ENCODE data around the gene SLC4A11.

DNA sequence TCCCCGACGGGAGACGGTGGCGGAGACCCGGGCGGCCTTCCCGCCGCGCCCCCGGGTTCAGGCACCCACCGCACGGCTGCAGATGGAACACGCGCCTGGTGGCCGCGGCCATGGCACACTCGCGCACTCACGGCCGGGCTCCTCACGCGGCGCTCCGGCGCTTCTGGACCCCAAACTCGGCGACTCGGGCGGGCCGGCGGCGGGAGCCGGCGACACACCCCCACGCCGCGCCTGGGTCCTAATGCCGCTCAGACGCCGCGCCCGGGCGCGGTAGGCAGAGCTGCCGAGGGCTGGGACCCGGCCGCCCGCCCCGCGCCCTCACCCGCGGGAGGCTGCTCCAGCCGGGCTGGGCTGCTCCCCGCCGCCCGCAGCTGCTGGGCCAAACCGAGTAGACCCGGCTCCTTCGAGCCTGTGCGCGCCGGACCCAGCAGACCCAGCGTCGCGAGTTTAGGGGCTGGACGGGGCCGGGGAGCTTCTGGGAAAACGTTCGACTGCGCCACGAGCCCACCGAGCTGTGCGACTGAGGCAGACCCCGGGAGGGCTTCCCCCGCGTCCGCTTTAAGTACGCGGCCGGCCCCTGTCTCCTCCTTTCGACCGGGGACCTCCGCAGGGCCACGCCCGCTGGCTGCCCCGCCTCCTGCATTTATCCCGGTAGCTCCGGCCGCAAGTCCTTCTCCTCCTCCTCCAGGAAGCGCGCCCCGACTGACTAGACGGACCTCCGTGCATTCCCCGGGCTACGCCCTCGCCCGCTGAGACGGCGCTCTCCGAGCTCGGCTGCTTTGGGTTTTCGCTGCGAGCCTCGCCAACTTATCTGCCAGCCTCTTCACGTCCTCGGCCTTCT lies at the start of gene SLC4A11:
- TF ChIP-seq, protein P1, sequence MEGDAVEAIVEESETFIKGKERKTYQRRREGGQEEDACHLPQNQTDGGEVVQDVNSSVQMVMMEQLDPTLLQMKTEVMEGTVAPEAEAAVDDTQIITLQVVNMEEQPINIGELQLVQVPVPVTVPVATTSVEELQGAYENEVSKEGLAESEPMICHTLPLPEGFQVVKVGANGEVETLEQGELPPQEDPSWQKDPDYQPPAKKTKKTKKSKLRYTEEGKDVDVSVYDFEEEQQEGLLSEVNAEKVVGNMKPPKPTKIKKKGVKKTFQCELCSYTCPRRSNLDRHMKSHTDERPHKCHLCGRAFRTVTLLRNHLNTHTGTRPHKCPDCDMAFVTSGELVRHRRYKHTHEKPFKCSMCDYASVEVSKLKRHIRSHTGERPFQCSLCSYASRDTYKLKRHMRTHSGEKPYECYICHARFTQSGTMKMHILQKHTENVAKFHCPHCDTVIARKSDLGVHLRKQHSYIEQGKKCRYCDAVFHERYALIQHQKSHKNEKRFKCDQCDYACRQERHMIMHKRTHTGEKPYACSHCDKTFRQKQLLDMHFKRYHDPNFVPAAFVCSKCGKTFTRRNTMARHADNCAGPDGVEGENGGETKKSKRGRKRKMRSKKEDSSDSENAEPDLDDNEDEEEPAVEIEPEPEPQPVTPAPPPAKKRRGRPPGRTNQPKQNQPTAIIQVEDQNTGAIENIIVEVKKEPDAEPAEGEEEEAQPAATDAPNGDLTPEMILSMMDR (conservative IDR thresholded peaks at IDR 0.05; ENCODE audit: low read depth, low read length) = no peak
- no peak for TF ChIP-seq EZH2 (IDR thresholded peaks at IDR 0.05; ENCODE audit: borderline replicate concordance, low read depth, low read length, poor library complexity, severe bottlenecking)

Data from A673 (cell line).